ENCODE measurements around the gene PTGER4.
A peak's percentile ranks its signal among the peaks of the same experiment; 100 is the strongest.
"Not testable (repeated sequence)": the region's sequence is repeated elsewhere in the genome, so short reads cannot be mapped to it uniquely, and the experiment has no call there.

Gene PTGER4

GRCh38 chr5:40716000-40716399 is 36.3 kb downstream of the PTGER4 start:
- no peak overlapping the region for H3K4me3 ChIP-seq (replicated peaks; ENCODE audit: low read depth, low read length)
- DNase-seq (ENCODE audit: low read depth): no peak
- TF ChIP-seq CTCF (IDR thresholded peaks at IDR 0.05; ENCODE audit: low read length, missing control alignments): peak; percentile 32

- DNase-seq (ENCODE audit: low read depth): no peak
- H3K4me3 ChIP-seq (replicated peaks; ENCODE audit: low read depth, low read length): no peak overlapping the region
- TF ChIP-seq CTCF (IDR thresholded peaks at IDR 0.05; ENCODE audit: low read length, missing control alignments): no peak
These were observed 36.9 kb downstream of the PTGER4 start for GRCh38 chr5:40716590-40716989.

- no peak overlapping the region for H3K4me3 ChIP-seq (replicated peaks; ENCODE audit: low read depth, low read length)
- TF ChIP-seq CTCF (IDR thresholded peaks at IDR 0.05; ENCODE audit: low read length, missing control alignments): no peak
- DNase-seq (ENCODE audit: low read depth): peak; percentile 59
These were observed 37.6 kb downstream of the PTGER4 start for GRCh38 chr5:40717281-40717680.

GRCh38 chr5:40720069-40720468 is 40.4 kb downstream of the PTGER4 start:
- DNase-seq (ENCODE audit: low read depth): no peak
- no peak for TF ChIP-seq CTCF (IDR thresholded peaks at IDR 0.05; ENCODE audit: low read length, missing control alignments)
- H3K4me3 ChIP-seq (replicated peaks; ENCODE audit: low read depth, low read length): no peak overlapping the region

GRCh38 chr5:40722497-40722911 is 42.8 kb downstream of the PTGER4 start:
- not testable (repeated sequence) for H3K4me3 ChIP-seq (replicated peaks; ENCODE audit: low read depth, low read length); DNase-seq (ENCODE audit: low read depth)

- no peak for TF ChIP-seq CTCF (IDR thresholded peaks at IDR 0.05; ENCODE audit: low read length, missing control alignments)
- H3K4me3 ChIP-seq (replicated peaks; ENCODE audit: low read depth, low read length): no peak overlapping the region
- DNase-seq (ENCODE audit: low read depth): no peak
These were observed 53.7 kb downstream of the PTGER4 start for GRCh38 chr5:40733434-40733833.

- TF ChIP-seq CTCF (IDR thresholded peaks at IDR 0.05; ENCODE audit: low read length, missing control alignments): peak; percentile 13
- H3K4me3 ChIP-seq (replicated peaks; ENCODE audit: low read depth, low read length): no peak overlapping the region
- DNase-seq (ENCODE audit: low read depth): no peak
These were observed 54.3 kb downstream of the PTGER4 start for GRCh38 chr5:40733879-40734563.
